B cell (primary cell): ENCODE measurements around the gene IL5RA. TPM values are rescaled to one million over a fixed set of nuclear protein-coding genes. Genes with fewer than 3 reads are reported as not detected.

Source experiments
- ATAC-seq: fragments of 200-7000 bp; cut with Tn5 transposase; one replicate; pipeline ENCODE4 v1.10.0; 2021; ENCODE audit warnings: low read depth, mild to moderate bottlenecking, moderate number of reproducible peaks, moderate library complexity
- CTCF ChIA-PET: fragments of 350-600 bp; sonication (Branson Sonifier 250); formaldehyde crosslinking; loops from one replicate; lab custom pipeline; 2021; ENCODE audit warnings: antibody characterized with exemption, inconsistent platforms; lab: Charles Lee
- POLR2A ChIA-PET: fragments of 350-600 bp; sonication (Branson Sonifier 250); formaldehyde crosslinking; loops from one replicate; lab custom pipeline; 2021; ENCODE audit warnings: antibody characterized with exemption; lab: Charles Lee
- DNase-seq: peaks from one replicate; pipeline ENCODE4 v3.0.0; 2013
- H2AFZ ChIP-seq: 2 replicates; pipeline ENCODE4 v1.6.1; 2012; ENCODE audit warnings: mild to moderate bottlenecking, low read depth, low read length; ENCODE audit not compliant: insufficient read depth, poor library complexity, severe bottlenecking
- H3K27ac ChIP-seq, 2 donors: 1 replicate in 1 of 2; 2 replicates in 1 of 2; pipeline ENCODE4 v1.5.1; 2012 to 2013; ENCODE audit warnings: low read length in 2 of 2, mild to moderate bottlenecking in 2 of 2, moderate library complexity in 1 of 2
- H3K27me3 ChIP-seq, 4 experiments: fragments of 200-600 bp in 1 of 4; sonication (generic) in 1 of 4; replicated peaks in 1 of 4; 1 replicate in 2 of 4; 2 replicates in 2 of 4; pipeline versions ENCODE4 v1.6.1 to v1.7.0; 2013 to 2016; ENCODE audit warnings: low read length in 3 of 4, mild to moderate bottlenecking in 2 of 4, mixed read lengths in 1 of 4, moderate library complexity in 1 of 4; ENCODE audit not compliant: insufficient read depth in 4 of 4, control insufficient read depth in 3 of 4; ENCODE audit errors: control extremely low read depth in 1 of 4
- H3K36me3 ChIP-seq, 2 experiments: replicated peaks in 1 of 2; 1 replicate in 1 of 2; 2 replicates in 1 of 2; pipeline versions ENCODE4 v1.6.1 to v1.7.1; 2013; ENCODE audit warnings: low read length in 1 of 2; ENCODE audit not compliant: insufficient read depth in 2 of 2, control insufficient read depth in 1 of 2; ENCODE audit errors: control extremely low read depth in 1 of 2, extremely low read depth in 1 of 2
- H3K4me1 ChIP-seq, 2 donors: fragments of 200-600 bp in 1 of 2; sonication (generic) in 1 of 2; 1 replicate in 1 of 2; 2 replicates in 1 of 2; pipeline versions ENCODE4 v1.5.1 to v1.6.1; 2013 to 2017; ENCODE audit warnings: low read length in 2 of 2; ENCODE audit not compliant: control insufficient read depth in 2 of 2, insufficient read depth in 2 of 2
- H3K4me2 ChIP-seq: replicated peaks from 2 replicates; pipeline ENCODE3; 2012; ENCODE audit warnings: mild to moderate bottlenecking, low read depth, low read length; ENCODE audit not compliant: poor library complexity, severe bottlenecking
- H3K4me3 ChIP-seq, 5 experiments: fragments of 200-600 bp in 1 of 5; sonication (generic) in 1 of 5; 1 replicate in 3 of 5; 2 replicates in 2 of 5; pipeline versions ENCODE4 v1.5.1 to v1.7.0; 2011 to 2016; ENCODE audit warnings: low read length in 4 of 5, mild to moderate bottlenecking in 4 of 5, low read depth in 2 of 5, control low read depth in 1 of 5, moderate library complexity in 1 of 5; ENCODE audit not compliant: insufficient read depth in 1 of 5; ENCODE audit errors: control extremely low read depth in 1 of 5, extremely low read depth in 1 of 5
- H3K79me2 ChIP-seq: fragments of 200-600 bp; sonication (generic); one replicate; pipeline ENCODE4 v1.6.0; 2016; ENCODE audit warnings: low read length; ENCODE audit not compliant: control insufficient read depth, insufficient read depth
- H3K9ac ChIP-seq: fragments of 200-600 bp; sonication (generic); 2 replicates; pipeline ENCODE4 v1.6.1; 2017; ENCODE audit warnings: mild to moderate bottlenecking, low read length, moderate library complexity
- H3K9me3 ChIP-seq, 3 donors: one replicate each; pipeline versions ENCODE4 v1.6.1 to v1.7.1; 2013; ENCODE audit warnings: low read length in 2 of 3; ENCODE audit not compliant: control insufficient read depth in 2 of 3, insufficient read depth in 1 of 3; ENCODE audit errors: control extremely low read depth in 1 of 3
- H4K20me1 ChIP-seq: 2 replicates; pipeline ENCODE4 v1.6.0; 2012; ENCODE audit warnings: mild to moderate bottlenecking, low read length; ENCODE audit not compliant: insufficient read depth, control insufficient read depth, poor library complexity, severe bottlenecking
- H3K27ac Mint-ChIP-seq: one replicate; pipeline ENCODE4 v1.8.0; 2021; ENCODE audit warnings: mixed read lengths
- H3K27me3 Mint-ChIP-seq: one replicate; pipeline ENCODE4 v1.8.0; 2021; ENCODE audit warnings: mixed read lengths
- H3K4me1 Mint-ChIP-seq: one replicate; pipeline ENCODE4 v1.8.0; 2021; ENCODE audit warnings: mixed read lengths
- H3K4me3 Mint-ChIP-seq: one replicate; pipeline ENCODE4 v1.8.0; 2021; ENCODE audit warnings: mixed read lengths
- H3K9me3 Mint-ChIP-seq: one replicate; pipeline ENCODE4 v1.8.0; 2022; ENCODE audit warnings: mixed read lengths; ENCODE audit not compliant: insufficient read depth
- CTCF ChIP-seq: fragments of 200-600 bp; IDR thresholded peaks from one replicate; pipeline ENCODE4 v1.8.0; 2022; ENCODE audit warnings: antibody characterized with exemption, mild to moderate bottlenecking
- EZH2 ChIP-seq: IDR thresholded peaks from 2 replicates; pipeline ENCODE4 v1.6.1; 2012; ENCODE audit warnings: borderline replicate concordance, low read depth, mild to moderate bottlenecking, moderate library complexity, low read length; ENCODE audit not compliant: insufficient read depth, poor library complexity, severe bottlenecking
- WGBS: methylation state at CpG from one replicate; pipeline ENCODE4 v1.1.5; 2013; ENCODE audit warnings: missing lambda C conversion rate; ENCODE audit not compliant: insufficient coverage; 5-methylcytosine and 5-hydroxymethylcytosine counted together
- intact Hi-C: fragments of 100-400 bp; cut with micrococcal nuclease; formaldehyde crosslinking; loops from one replicate; pipeline ENCODE4 v1.10.0; 2022
- polyA plus RNA-seq: library from polyadenylated mRNA; depleted of rRNA; stranded (reverse); fragments of >200 nt; gene quantifications from 2 replicates; pipeline ENCODE4 v1.2.3, GENCODE V29; 2012
- total RNA-seq, 2 donors: library from RNA; stranded (reverse); fragments of 120-200 nt in 1 of 2; gene quantifications; 1 replicate in 1 of 2; 2 replicates in 1 of 2; pipeline versions ENCODE4 v1.2.3 to v1.2.4, GENCODE V29; 2013 to 2022

The IL5RA gene
- total and polyA plus RNA-seq, 2 donors (not counting 1 experiment from before 2014, with no cell fraction given): 1.0 to 2.6 TPM

DNA sequence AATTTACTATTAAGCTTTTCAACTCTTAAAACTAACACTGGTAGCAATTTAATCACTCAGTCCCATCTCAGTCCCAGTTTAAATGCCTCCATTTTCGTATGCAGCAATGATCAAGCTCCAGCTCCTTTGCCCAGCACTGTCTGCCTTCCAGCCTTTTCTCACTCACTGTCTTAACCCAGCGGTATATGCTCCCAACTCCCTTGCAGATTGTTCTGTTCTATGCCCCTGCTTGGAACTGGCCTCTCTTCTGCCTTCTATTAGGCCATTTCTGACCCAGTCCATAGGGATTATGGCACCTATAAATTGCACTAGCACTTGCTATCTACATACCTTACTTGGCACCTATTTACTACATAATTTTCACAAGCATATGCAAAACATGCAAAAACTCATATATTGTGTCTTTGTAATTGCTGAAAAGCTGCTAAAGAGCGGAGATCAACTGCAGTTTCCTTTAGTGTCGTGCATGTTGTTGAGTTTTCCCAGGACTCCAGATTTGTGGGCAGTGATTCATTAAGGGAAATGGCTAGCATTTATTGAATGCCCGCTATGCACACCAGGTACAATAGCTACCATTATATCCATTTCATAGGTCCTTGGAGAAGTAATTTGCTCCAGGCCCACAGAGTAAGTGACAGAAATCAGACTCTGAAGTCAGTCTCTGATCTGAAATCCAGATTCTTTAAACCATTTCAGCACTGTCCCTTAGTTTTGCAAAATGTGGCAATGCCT is 44.9 kb upstream of the IL5RA start:
- no peak overlapping the region for H3K4me2 ChIP-seq
- no peak for ATAC-seq
- no peaks in the 10 kb centered on the region for H3K27me3 Mint-ChIP-seq
- TF ChIP-seq CTCF (no peak), EZH2 (no peak)
- H3K9ac ChIP-seq: no peak overlapping the region
- no peak overlapping the region for H2AFZ ChIP-seq
- no peaks in the 10 kb centered on the region for H3K9me3 Mint-ChIP-seq
- H3K4me1 ChIP-seq: no peaks in the 10 kb centered on the region
- intact Hi-C loops: no loop called here
- no peaks in the 10 kb centered on the region for H3K4me1 Mint-ChIP-seq
- no peaks in the 10 kb centered on the region for H3K27me3 ChIP-seq
- H3K79me2 ChIP-seq: peaks cover 2% of the 10 kb centered on the region
- ChIA-PET POLR2A (no interaction called here), CTCF (no interaction called here)
- H3K4me3 Mint-ChIP-seq: no peak overlapping the region
- no peak overlapping the region for H3K4me3 ChIP-seq
- 98% methylated on average over 2 of the region's 5 CpGs for WGBS
- no peak for DNase-seq
- H3K9me3 ChIP-seq: no peaks in the 10 kb centered on the region
- H4K20me1 ChIP-seq: peaks cover 7% of the 10 kb centered on the region
- peaks cover 28 to 89% of the 10 kb centered on the region in 2 experiments for H3K36me3 ChIP-seq
- no peak overlapping the region for H3K27ac ChIP-seq
- no peak overlapping the region for H3K27ac Mint-ChIP-seq

GRCh38 chr3:3151513-3151912 is 41.3 kb upstream of the IL5RA start:
- Histone ChIP-seq H3K27me3 (no peaks in the 10 kb centered on the region), H3K4me1 (no peaks in the 10 kb centered on the region), H3K79me2 (no peaks in the 10 kb centered on the region), H3K9ac (no peak overlapping the region), H3K4me2 (no peak overlapping the region), H2AFZ (no peak overlapping the region), H3K36me3 (peaks cover 43 to 81% of the 10 kb centered on the region in 2 experiments), H3K9me3 (no peaks in the 10 kb centered on the region), H4K20me1 (no peaks in the 10 kb centered on the region), H3K27ac (no peak overlapping the region), H3K4me3 (no peak overlapping the region)
- no peaks in the 10 kb centered on the region for H3K4me1 Mint-ChIP-seq
- peak overlapping the region; percentile 50 for H3K27ac Mint-ChIP-seq
- no peak for DNase-seq
- intact Hi-C loops: no loop called here
- H3K27me3 Mint-ChIP-seq: no peaks in the 10 kb centered on the region
- no peak for ATAC-seq
- WGBS: no CpG with 5 or more reads among the region's 1 CpG
- H3K4me3 Mint-ChIP-seq: no peak overlapping the region
- CTCF ChIA-PET: no interaction called here
- POLR2A ChIA-PET: no interaction called here
- no peaks in the 10 kb centered on the region for H3K9me3 Mint-ChIP-seq
- TF ChIP-seq EZH2 (no peak), CTCF (no peak)
